Breast epithelium (tissue), 4 donors: ENCODE measurements around the gene OGG1. TPM values are rescaled to one million over a fixed set of nuclear protein-coding genes. Genes with fewer than 3 reads are reported as not detected.

Experiments
- DNase-seq, 2 donors: peaks; one replicate each; pipeline ENCODE4 v3.0.0-alpha.2; 2019; ENCODE audit warnings: low spot score in 2 of 2
- H3K27ac ChIP-seq, 2 donors: fragments of 200-600 bp; sonication (generic) in 1 of 2; one replicate each; pipeline ENCODE4 v1.5.1; 2016 to 2019; ENCODE audit warnings: mild to moderate bottlenecking in 1 of 2
- H3K27me3 ChIP-seq, 2 donors: fragments of 200-600 bp; sonication (generic) in 1 of 2; one replicate each; pipeline versions ENCODE4 v1.5.1 to v1.6.0; 2017 to 2019; ENCODE audit warnings: control low read depth in 1 of 2, mild to moderate bottlenecking in 1 of 2
- H3K36me3 ChIP-seq: fragments of 200-600 bp; one replicate; pipeline ENCODE4 v1.5.1; 2019
- H3K4me1 ChIP-seq, 2 donors: fragments of 200-600 bp; sonication (generic); one replicate each; pipeline ENCODE4 v1.5.1; 2016 to 2019; ENCODE audit warnings: control low read depth in 1 of 2
- H3K4me3 ChIP-seq, 3 donors: fragments of 200-600 bp; sonication (generic); 1 replicate in 2 of 3; 2 replicates in 1 of 3; pipeline ENCODE4 v1.5.1; 2016 to 2019; ENCODE audit warnings: mild to moderate bottlenecking in 3 of 3, moderate library complexity in 2 of 3
- H3K9me3 ChIP-seq, 2 donors: fragments of 200-600 bp; sonication (generic) in 1 of 2; one replicate each; pipeline ENCODE4 v1.5.1; 2016 to 2019; ENCODE audit warnings: control low read depth in 1 of 2
- POLR2A ChIP-seq: fragments of 450-650 bp; IDR thresholded peaks from one replicate; pipeline ENCODE4 v1.6.1; 2016; ENCODE audit warnings: antibody characterized with exemption, mild to moderate bottlenecking, moderate library complexity
- POLR2AphosphoS5 ChIP-seq, 3 donors: sonication (generic); formaldehyde crosslinking; IDR thresholded peaks; one replicate each; pipeline ENCODE4 v1.6.1; 2017; ENCODE audit warnings: antibody characterized with exemption in 3 of 3
- intact Hi-C: fragments of 100-400 bp; cut with DNase I; formaldehyde crosslinking; loops from one replicate; pipeline ENCODE4 v1.15.1; 2023; ENCODE audit warnings: low total_unique reads
- total RNA-seq, 3 donors: library from RNA; depleted of rRNA; stranded (reverse); fragments of >200 nt; gene quantifications; one replicate each; pipeline ENCODE4 v1.1.0, GENCODE V29; 2016
- TF ChIP-seq, protein P1 (sequence below), 3 donors: fragments of 450-650 bp; IDR thresholded peaks; one replicate each; pipeline ENCODE4 v1.5.1; 2016 to 2017; ENCODE audit warnings: antibody characterized with exemption in 3 of 3, mild to moderate bottlenecking in 3 of 3, moderate library complexity in 3 of 3

OGG1 gene
- total RNA-seq, 3 donors from 2014 or later, result 21.3 to 33.4 (median 23.3) TPM

DNA sequence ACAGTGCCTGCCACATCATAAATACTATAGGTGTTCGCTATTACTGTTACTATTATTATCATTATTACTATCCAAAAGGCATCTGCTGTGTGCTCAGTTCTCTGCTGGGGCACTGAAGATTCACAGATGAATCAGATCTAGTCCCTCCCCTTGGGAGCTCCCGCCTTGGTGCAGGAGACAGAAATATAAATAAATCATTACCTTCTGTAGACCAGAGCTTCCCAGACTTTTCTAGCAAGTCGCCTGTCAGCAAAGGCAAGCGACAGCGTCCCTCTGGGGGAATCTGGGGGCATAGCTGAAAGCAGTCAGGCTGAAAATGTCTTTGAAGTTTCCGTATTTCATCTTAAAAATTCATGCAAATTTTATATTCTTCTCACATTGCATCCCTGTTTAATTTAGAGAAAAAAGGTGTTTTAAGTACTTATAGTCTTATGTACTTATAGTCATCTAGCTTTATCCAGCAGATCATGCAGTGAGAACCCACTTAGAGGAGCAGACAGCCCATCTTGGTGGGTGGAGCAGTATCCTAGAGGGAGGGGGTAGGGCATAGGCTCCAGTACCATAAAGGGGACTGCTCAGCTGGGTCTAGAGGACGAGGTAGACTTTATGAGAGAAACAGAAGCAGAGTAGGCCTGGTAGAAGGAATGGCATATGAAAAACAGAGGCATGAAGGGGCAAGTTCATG is 28.6 kb upstream of the OGG1 start:
- intact Hi-C loops, result no loop called here
- H3K9me3 ChIP-seq, result no peaks in the 10 kb centered on the region
- DNase-seq, result no peak
- no peak overlapping the region for H3K27ac ChIP-seq
- H3K36me3 ChIP-seq, result no peaks in the 10 kb centered on the region
- H3K4me1 ChIP-seq, result no peaks in the 10 kb centered on the region
- no peaks in the 10 kb centered on the region for H3K27me3 ChIP-seq
- no peak overlapping the region for H3K4me3 ChIP-seq
- TF ChIP-seq, protein P1, sequence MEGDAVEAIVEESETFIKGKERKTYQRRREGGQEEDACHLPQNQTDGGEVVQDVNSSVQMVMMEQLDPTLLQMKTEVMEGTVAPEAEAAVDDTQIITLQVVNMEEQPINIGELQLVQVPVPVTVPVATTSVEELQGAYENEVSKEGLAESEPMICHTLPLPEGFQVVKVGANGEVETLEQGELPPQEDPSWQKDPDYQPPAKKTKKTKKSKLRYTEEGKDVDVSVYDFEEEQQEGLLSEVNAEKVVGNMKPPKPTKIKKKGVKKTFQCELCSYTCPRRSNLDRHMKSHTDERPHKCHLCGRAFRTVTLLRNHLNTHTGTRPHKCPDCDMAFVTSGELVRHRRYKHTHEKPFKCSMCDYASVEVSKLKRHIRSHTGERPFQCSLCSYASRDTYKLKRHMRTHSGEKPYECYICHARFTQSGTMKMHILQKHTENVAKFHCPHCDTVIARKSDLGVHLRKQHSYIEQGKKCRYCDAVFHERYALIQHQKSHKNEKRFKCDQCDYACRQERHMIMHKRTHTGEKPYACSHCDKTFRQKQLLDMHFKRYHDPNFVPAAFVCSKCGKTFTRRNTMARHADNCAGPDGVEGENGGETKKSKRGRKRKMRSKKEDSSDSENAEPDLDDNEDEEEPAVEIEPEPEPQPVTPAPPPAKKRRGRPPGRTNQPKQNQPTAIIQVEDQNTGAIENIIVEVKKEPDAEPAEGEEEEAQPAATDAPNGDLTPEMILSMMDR (IDR thresholded peaks at IDR 0.05), result no peak
- no peak for TF ChIP-seq POLR2A
- TF ChIP-seq POLR2AphosphoS5 (IDR thresholded peaks at IDR 0.05), result no peak

DNA sequence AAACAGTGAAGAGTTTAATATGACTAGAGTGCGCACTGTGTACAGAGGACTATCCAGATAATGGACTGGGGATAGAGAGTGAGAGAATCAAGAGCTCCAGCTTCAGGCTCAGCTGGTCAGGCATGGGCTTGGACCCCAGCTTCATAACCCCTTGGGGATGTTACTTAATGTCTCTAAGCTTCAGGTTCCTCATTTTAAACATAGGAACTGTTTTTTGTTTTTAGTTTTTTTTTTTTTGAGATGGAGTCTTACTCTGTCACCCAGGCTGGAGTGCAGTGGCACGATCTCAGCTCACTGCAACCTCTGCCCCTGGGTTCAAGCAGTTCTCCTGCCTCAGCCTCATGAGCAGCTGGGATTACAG is 28.1 kb upstream of the OGG1 start:
- TF ChIP-seq POLR2A (no peak), POLR2AphosphoS5 (IDR thresholded peaks at IDR 0.05) (no peak)
- TF ChIP-seq, protein P1 (IDR thresholded peaks at IDR 0.05), result no peak
- H3K9me3 ChIP-seq, result no peaks in the 10 kb centered on the region
- no peak overlapping the region for H3K4me3 ChIP-seq
- H3K27me3 ChIP-seq, result no peaks in the 10 kb centered on the region
- no peaks in the 10 kb centered on the region for H3K36me3 ChIP-seq
- no peak overlapping the region for H3K27ac ChIP-seq
- intact Hi-C loops, result no loop called here
- H3K4me1 ChIP-seq, result no peaks in the 10 kb centered on the region
- DNase-seq, result no peak

DNA sequence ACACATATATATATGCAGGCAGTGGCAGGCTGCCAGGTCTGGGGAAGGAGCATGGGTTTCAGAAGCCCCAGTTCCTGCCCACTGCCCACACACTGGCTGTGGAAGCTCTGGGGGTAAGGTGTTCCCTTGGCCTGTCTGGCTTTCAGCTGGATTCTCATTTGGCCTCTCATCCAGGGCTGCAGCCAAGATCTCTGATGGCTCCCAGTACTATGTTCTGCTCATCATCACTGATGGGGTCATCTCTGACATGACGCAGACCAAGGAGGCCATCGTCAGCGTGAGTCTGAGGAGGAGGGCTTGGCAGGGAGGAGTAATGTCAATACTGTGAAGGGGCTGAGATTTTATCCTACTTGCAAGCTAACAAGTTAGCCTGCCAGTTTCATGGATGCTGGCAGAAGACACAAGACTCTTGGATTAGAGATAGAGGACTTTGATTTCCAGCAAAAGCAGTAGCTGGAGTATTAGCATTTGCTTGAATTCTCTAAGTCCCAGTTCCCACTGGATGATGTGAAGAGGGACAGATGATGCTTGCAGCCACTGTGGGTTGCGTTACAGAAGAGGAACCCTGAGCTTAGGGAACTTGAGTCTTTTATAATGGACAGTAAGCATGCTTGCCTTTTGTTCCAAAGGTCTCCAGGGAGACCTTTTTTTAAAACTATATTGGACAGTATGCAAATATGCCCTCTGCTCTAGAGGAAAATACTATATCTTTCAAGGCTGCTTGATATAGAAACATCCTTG is 23.8 kb upstream of the OGG1 start:
- Histone ChIP-seq H3K27me3 (no peaks in the 10 kb centered on the region), H3K9me3 (no peaks in the 10 kb centered on the region), H3K36me3 (no peaks in the 10 kb centered on the region), H3K4me1 (no peaks in the 10 kb centered on the region), H3K27ac (no peak overlapping the region), H3K4me3 (no peak overlapping the region)
- no peak for DNase-seq
- TF ChIP-seq POLR2AphosphoS5 (IDR thresholded peaks at IDR 0.05) (no peak), POLR2A (no peak)
- TF ChIP-seq, protein P1 (IDR thresholded peaks at IDR 0.05), result no peak
- intact Hi-C loops, result no loop called here

DNA sequence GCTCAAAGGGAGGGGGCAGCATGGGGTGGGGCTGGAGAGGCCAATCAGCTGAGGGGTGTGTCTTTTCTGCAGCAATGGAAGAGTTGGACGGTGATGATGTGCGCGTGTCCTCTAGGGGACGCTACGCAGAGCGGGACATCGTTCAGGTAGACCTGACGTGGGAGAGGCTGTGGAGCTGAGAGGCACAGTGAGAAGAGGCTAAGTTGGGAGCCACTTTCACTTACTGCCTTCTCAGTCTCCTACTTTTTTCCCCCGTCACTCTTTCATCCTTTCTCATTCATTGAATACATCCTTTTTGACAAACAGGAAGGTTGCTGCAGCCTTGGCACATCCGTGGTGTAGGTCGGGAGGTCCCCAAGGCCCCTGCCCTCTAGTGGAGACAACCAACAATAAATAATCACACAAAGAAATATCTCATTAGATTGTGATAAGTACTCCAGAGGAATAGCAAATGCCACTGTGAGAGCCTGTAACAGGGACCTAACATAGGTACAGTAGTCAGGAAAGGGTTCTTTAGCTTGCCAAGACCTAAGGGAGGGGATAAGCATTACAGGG is 22.6 kb upstream of the OGG1 start:
- DNase-seq, result no peak
- Histone ChIP-seq H3K9me3 (no peaks in the 10 kb centered on the region), H3K4me1 (no peaks in the 10 kb centered on the region), H3K27ac (no peak overlapping the region), H3K4me3 (no peak overlapping the region), H3K36me3 (no peaks in the 10 kb centered on the region), H3K27me3 (no peaks in the 10 kb centered on the region)
- intact Hi-C loops, result no loop called here
- TF ChIP-seq, protein P1 (IDR thresholded peaks at IDR 0.05), result no peak
- no peak for TF ChIP-seq POLR2AphosphoS5 (IDR thresholded peaks at IDR 0.05)
- TF ChIP-seq POLR2A, result no peak

DNA sequence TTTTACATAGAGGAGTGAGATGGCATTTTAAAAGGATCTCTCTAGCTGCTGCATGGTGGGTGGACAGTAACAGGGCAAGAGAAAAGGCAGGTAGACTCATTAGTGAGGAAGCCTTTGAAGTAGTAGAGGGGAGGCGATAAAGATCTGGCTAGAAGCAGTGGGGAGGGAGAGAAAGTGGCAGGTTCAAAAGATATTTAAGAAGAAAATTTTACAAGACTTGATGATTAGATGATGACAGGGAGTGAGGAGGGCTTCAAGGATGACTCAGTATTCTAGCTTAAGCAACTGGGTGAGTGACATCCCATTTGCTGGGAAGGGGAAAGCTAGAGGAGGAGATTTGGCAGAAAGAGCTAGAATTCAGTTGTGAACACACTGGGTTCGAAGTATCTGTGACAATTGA is 22.0 kb upstream of the OGG1 start:
- Histone ChIP-seq H3K36me3 (no peaks in the 10 kb centered on the region), H3K27ac (no peak overlapping the region), H3K27me3 (no peaks in the 10 kb centered on the region), H3K4me1 (peaks cover 2 to 6% of the 10 kb centered on the region in 2 donors), H3K9me3 (no peaks in the 10 kb centered on the region), H3K4me3 (no peak overlapping the region)
- intact Hi-C loops, result no loop called here
- DNase-seq, result no peak
- TF ChIP-seq, protein P1 (IDR thresholded peaks at IDR 0.05), result no peak
- TF ChIP-seq POLR2A (no peak), POLR2AphosphoS5 (IDR thresholded peaks at IDR 0.05) (no peak)
